ENCODE data around the gene TEX38.

GRCh38 chr1:46630719-46631118, 40.9 kb upstream of the TEX38 start:
- TF ChIP-seq EZH2phosphoT487 (IDR thresholded peaks at IDR 0.05; ENCODE audit: borderline replicate concordance): no peak
- TF ChIP-seq EZH2 (IDR thresholded peaks at IDR 0.05): no peak
- TF ChIP-seq SP1 (IDR thresholded peaks at IDR 0.05; ENCODE audit: low read depth): no peak
